Testis (tissue), 3 donors: ENCODE measurements around the gene TMEM255B. TPM values are rescaled to one million over a fixed set of nuclear protein-coding genes. Genes with fewer than 3 reads are reported as not detected.

ENCODE experiments used
- DNase-seq: peaks from one replicate; pipeline ENCODE4 v3.0.0-alpha.2; 2019
- H3K27ac ChIP-seq, 2 donors: fragments of 200-600 bp; sonication (generic); one replicate each; pipeline ENCODE4 v1.5.1; 2019
- H3K27me3 ChIP-seq: fragments of 200-600 bp; sonication (generic); one replicate; pipeline ENCODE4 v1.5.1; 2019
- H3K36me3 ChIP-seq: fragments of 200-600 bp; sonication (generic); one replicate; pipeline ENCODE4 v1.5.1; 2017; ENCODE audit warnings: low read depth; ENCODE audit errors: missing control alignments
- H3K4me1 ChIP-seq: fragments of 200-600 bp; sonication (generic); one replicate; pipeline ENCODE4 v1.5.1; 2019
- H3K4me3 ChIP-seq, 2 donors: fragments of 200-600 bp; sonication (generic); one replicate each; pipeline ENCODE4 v1.5.1; 2017 to 2019
- H3K9me3 ChIP-seq: fragments of 200-600 bp; sonication (generic); one replicate; pipeline ENCODE4 v1.5.1; 2017
- POLR2A ChIP-seq: fragments of 450-650 bp; IDR thresholded peaks from one replicate; pipeline ENCODE4 v1.6.1; 2017; ENCODE audit warnings: antibody characterized with exemption, mild to moderate bottlenecking, moderate library complexity
- WGBS, 2 donors: methylation state at CpG; one replicate each; pipeline ENCODE4 v1.1.5; 2018; 5-methylcytosine and 5-hydroxymethylcytosine counted together
- intact Hi-C: fragments of 100-400 bp; cut with DNase I; formaldehyde crosslinking; loops from one replicate; pipeline ENCODE4 v1.15.1; 2023; ENCODE audit warnings: low total_unique reads
- polyA plus RNA-seq: library from polyadenylated mRNA; stranded (reverse); fragments of 350-450 nt; fragmentation: Illumina TruSeq; extraction: RNeasy Lipid Tissue Mini Kit (QIAGEN cat#74804); gene quantifications from one replicate; pipeline ENCODE4 v1.2.3, GENCODE V29; 2014; ENCODE audit warnings: low read depth, low replicate concordance; ENCODE audit not compliant: insufficient read depth
- total RNA-seq, 2 donors: library from RNA; depleted of rRNA; stranded (reverse); fragments of >200 nt; gene quantifications; one replicate each; pipeline ENCODE4 v1.2.3, GENCODE V29; 2016
- TF ChIP-seq, protein P1 (sequence below), 3 experiments: fragments of 450-650 bp in 2 of 3; fragments of 200-600 bp in 1 of 3; sonication (generic) in 1 of 3; IDR thresholded peaks; one replicate each; pipeline ENCODE4 v1.5.1; 2016 to 2019; ENCODE audit warnings: antibody characterized with exemption in 3 of 3, mild to moderate bottlenecking in 2 of 3, moderate library complexity in 1 of 3

Gene TMEM255B
- total and polyA plus RNA-seq, 3 donors from 2014 or later = 6.9 to 10.9 (median 7.5) TPM

GRCh38 chr13:113836768-113837559 lies 77.9 kb downstream of the TMEM255B start:
- intact Hi-C loops = no loop called here
- WGBS, 2 donors = 32 to 39% methylated on average over 17 to 19 of the region's 19 CpGs

DNA sequence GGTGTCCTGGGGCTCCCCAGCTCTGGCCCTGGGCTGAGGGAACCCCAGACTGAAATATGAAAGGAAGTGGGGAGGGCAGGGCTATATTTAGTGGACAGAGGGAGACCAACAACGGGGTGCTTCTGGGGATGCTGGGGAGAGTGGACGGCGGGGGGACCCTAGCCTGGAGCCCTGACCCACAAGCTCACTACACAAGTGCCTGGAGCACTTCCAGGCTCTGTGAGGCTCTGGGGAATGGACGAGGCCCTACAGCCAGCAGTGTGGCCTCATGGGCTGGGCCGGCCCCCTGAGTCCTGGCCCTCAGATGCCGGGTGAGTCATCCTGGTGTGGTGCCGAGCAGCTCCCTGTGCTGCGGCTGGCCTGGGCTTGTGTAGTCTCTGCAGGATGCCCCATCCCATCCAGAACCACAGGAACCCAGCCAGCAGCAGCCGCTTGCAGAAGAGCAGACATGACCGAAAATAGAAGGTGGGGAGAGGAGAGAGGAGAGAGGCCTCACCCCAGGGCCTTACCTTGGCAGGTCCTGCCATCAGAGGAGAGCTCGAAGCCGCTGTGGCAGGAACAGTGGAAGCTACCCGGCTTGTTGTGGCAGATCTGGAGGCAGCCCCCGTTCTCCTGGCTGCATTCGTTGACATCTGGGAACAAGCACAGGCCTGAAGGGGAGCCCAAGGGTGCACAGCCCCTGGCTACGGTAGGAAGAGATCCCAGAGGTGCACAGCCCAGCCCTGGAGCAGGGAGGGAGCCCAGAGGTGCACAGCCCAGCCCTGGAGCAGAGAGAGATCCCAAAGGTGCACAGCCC lies 78.7 kb downstream of the TMEM255B start:
- no peak overlapping the region for H3K4me3 ChIP-seq
- H3K27ac ChIP-seq = peak overlapping the region; percentile 85 to 92
- no peaks in the 10 kb centered on the region for H3K9me3 ChIP-seq
- H3K27me3 ChIP-seq = no peaks in the 10 kb centered on the region
- peak; percentile 92 for DNase-seq
- H3K36me3 ChIP-seq = no peaks in the 10 kb centered on the region
- WGBS, 2 donors = 27 to 33% methylated on average over 8 to 16 of the region's 16 CpGs
- intact Hi-C loops = no loop called here
- no peak for TF ChIP-seq POLR2A
- TF ChIP-seq, protein P1, sequence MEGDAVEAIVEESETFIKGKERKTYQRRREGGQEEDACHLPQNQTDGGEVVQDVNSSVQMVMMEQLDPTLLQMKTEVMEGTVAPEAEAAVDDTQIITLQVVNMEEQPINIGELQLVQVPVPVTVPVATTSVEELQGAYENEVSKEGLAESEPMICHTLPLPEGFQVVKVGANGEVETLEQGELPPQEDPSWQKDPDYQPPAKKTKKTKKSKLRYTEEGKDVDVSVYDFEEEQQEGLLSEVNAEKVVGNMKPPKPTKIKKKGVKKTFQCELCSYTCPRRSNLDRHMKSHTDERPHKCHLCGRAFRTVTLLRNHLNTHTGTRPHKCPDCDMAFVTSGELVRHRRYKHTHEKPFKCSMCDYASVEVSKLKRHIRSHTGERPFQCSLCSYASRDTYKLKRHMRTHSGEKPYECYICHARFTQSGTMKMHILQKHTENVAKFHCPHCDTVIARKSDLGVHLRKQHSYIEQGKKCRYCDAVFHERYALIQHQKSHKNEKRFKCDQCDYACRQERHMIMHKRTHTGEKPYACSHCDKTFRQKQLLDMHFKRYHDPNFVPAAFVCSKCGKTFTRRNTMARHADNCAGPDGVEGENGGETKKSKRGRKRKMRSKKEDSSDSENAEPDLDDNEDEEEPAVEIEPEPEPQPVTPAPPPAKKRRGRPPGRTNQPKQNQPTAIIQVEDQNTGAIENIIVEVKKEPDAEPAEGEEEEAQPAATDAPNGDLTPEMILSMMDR (IDR thresholded peaks at IDR 0.05) = no peak
- H3K4me1 ChIP-seq = peaks cover 43% of the 10 kb centered on the region

More at GRCh38 chr13:113836768-113837559, 77.9 kb downstream of the TMEM255B start:
- H3K36me3 ChIP-seq = no peaks in the 10 kb centered on the region
- H3K4me1 ChIP-seq = peaks cover 43% of the 10 kb centered on the region
- no peaks in the 10 kb centered on the region for H3K9me3 ChIP-seq
- H3K27me3 ChIP-seq = no peaks in the 10 kb centered on the region
- peak overlapping the region; percentile 85 to 92 for H3K27ac ChIP-seq
- DNase-seq = peak; percentile 80
- TF ChIP-seq POLR2A = no peak
- TF ChIP-seq, protein P1 (IDR thresholded peaks at IDR 0.05) = no peak
- H3K4me3 ChIP-seq = no peak overlapping the region

GRCh38 chr13:113838711-113839201 lies 79.7 kb downstream of the TMEM255B start:
- Histone ChIP-seq H3K27me3 (no peaks in the 10 kb centered on the region), H3K4me3 (no peak overlapping the region), H3K9me3 (no peaks in the 10 kb centered on the region), H3K27ac (peak overlapping the region in 1 of 2 donors; percentile 44), H3K36me3 (no peaks in the 10 kb centered on the region), H3K4me1 (peaks cover 52% of the 10 kb centered on the region)
- intact Hi-C loops = no loop called here
- 58% methylated on average over 4 to 8 of the region's 8 CpGs for WGBS, 2 donors
- DNase-seq = no peak
- TF ChIP-seq, protein P1 (IDR thresholded peaks at IDR 0.05) = no peak
- no peak for TF ChIP-seq POLR2A

DNA sequence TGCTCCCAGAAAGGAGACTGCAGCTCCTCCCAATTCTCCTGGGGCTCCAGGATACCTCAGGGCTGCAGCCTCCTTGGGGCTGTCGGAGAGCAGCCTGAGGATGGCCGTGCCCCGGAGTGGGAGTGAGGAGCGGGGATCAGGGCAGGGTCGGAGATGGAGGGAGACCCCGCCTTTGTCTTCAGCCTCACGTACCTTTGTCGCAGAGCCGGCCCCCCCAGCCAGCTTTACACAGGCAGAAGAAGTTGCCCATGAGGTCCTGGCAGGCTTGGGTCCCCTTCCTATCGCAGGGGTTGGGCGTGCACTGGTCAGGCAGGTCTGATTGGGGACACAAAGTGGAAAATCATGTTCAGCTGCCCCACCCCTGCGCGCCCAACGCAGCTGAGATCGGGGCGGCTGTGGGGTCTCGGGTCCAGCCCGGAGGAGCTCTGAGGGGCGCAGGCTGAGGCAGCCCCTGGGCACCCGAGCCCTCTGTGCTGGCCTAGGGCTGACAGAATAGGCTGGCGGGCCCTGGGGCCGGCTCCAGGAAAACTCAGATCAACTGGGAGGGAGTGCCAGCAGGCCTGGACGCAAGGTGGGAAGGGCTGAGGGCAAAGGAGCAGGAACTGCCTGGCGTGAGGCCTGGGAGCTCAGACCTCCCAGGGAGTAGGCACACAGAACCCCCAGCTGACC lies 80.6 kb downstream of the TMEM255B start:
- Histone ChIP-seq H3K9me3 (no peaks in the 10 kb centered on the region), H3K36me3 (no peaks in the 10 kb centered on the region), H3K27ac (peak overlapping the region; percentile 16 to 44), H3K4me3 (no peak overlapping the region), H3K27me3 (no peaks in the 10 kb centered on the region), H3K4me1 (peaks cover 61% of the 10 kb centered on the region)
- no peak for TF ChIP-seq POLR2A
- TF ChIP-seq, protein P1 (IDR thresholded peaks at IDR 0.05) = no peak
- DNase-seq = peak; percentile 60
- WGBS, 2 donors = 76 to 89% methylated on average over 8 to 24 of the region's 24 CpGs
- intact Hi-C loops = no loop called here
